WTC11 (cell line): ENCODE measurements around the gene TNFRSF1B. TPM values are rescaled to one million over a fixed set of nuclear protein-coding genes. Genes with fewer than 3 reads are reported as not detected.

Experiments
- ATAC-seq: fragments of 200-7000 bp; cut with Tn5 transposase; 2 replicates; pipeline ENCODE4 v1.10.0; 2021; ENCODE audit warnings: mild to moderate bottlenecking, moderate library complexity
- CTCF ChIA-PET: fragments of 300-600 bp; sonication (Branson Sonifier 250); formaldehyde crosslinking; loops from one replicate; lab custom pipeline; 2021; ENCODE audit warnings: antibody characterized with exemption; lab: Charles Lee
- POLR2A ChIA-PET: fragments of 350-600 bp; sonication (Branson Sonifier 250); formaldehyde crosslinking; loops from one replicate; lab custom pipeline; 2021; ENCODE audit warnings: antibody characterized with exemption; lab: Charles Lee
- DNase-seq: peaks from one replicate; pipeline ENCODE4 v3.0.0; 2021; ENCODE audit warnings: low spot score
- H3K27ac Mint-ChIP-seq: 2 replicates; pipeline ENCODE4 v1.8.0; 2021; ENCODE audit warnings: mixed read lengths
- H3K27me3 Mint-ChIP-seq: 2 replicates; pipeline ENCODE4 v1.8.0; 2021; ENCODE audit warnings: low read depth, mild to moderate bottlenecking, moderate library complexity, mixed read lengths
- H3K36me3 Mint-ChIP-seq: 2 replicates; pipeline ENCODE4 v1.8.0; 2021; ENCODE audit warnings: mixed read lengths
- H3K4me1 Mint-ChIP-seq: 2 replicates; pipeline ENCODE4 v1.8.0; 2022; ENCODE audit warnings: mixed read lengths
- H3K4me3 Mint-ChIP-seq: 2 replicates; pipeline ENCODE4 v1.8.0; 2021; ENCODE audit warnings: mild to moderate bottlenecking, moderate library complexity, mixed read lengths
- H3K9me3 Mint-ChIP-seq: 2 replicates; pipeline ENCODE4 v1.8.0; 2021; ENCODE audit warnings: mixed read lengths
- CBFB ChIP-seq: sonication (generic); formaldehyde crosslinking; IDR thresholded peaks from 2 replicates; pipeline ENCODE4 v1.8.1; 2022; ENCODE audit warnings: mild to moderate bottlenecking, low read depth, missing genetic modification reagents
- ETV6 ChIP-seq: sonication (generic); formaldehyde crosslinking; IDR thresholded peaks from 2 replicates; pipeline ENCODE4 v1.8.1; 2022; ENCODE audit warnings: mild to moderate bottlenecking, missing genetic modification reagents
- GTF2I ChIP-seq: fragments of 250-450 bp; sonication (Bioruptor Pico); conservative IDR thresholded peaks from 2 replicates; pipeline ENCODE4 v1.4.0; 2021; ENCODE audit warnings: mild to moderate bottlenecking
- PRRX2 ChIP-seq: fragments of 250-450 bp; sonication (Bioruptor Pico); IDR thresholded peaks from 2 replicates; pipeline ENCODE4 v1.8.0; 2021; ENCODE audit warnings: mild to moderate bottlenecking
- SMAD4 ChIP-seq: sonication (generic); formaldehyde crosslinking; IDR thresholded peaks from 2 replicates; pipeline ENCODE4 v1.8.0; 2022; ENCODE audit warnings: mild to moderate bottlenecking, missing genetic modification reagents
- TCF7 ChIP-seq: sonication (generic); formaldehyde crosslinking; IDR thresholded peaks from 2 replicates; pipeline ENCODE4 v1.8.0; 2022; ENCODE audit warnings: mild to moderate bottlenecking, low read depth, missing genetic modification reagents, moderate library complexity
- TP53 ChIP-seq: sonication (generic); formaldehyde crosslinking; IDR thresholded peaks from 2 replicates; pipeline ENCODE4 v1.8.1; 2023; ENCODE audit warnings: mild to moderate bottlenecking, missing genetic modification reagents
- ZNF121 ChIP-seq: sonication (generic); formaldehyde crosslinking; IDR thresholded peaks from 2 replicates; pipeline ENCODE4 v1.8.0; 2023; ENCODE audit warnings: missing genetic modification reagents
- ZNF423 ChIP-seq: fragments of 250-450 bp; sonication (Bioruptor Pico); IDR thresholded peaks from 2 replicates; pipeline ENCODE4 v2.1.2; 2022; ENCODE audit warnings: mild to moderate bottlenecking, moderate library complexity
- ZNF671 ChIP-seq: fragments of 250-450 bp; sonication (Bioruptor Pico); IDR thresholded peaks from 2 replicates; pipeline ENCODE4 v1.8.0; 2021; ENCODE audit warnings: mild to moderate bottlenecking
- total RNA-seq: library from RNA; stranded (reverse); gene quantifications from 3 replicates; pipeline ENCODE4 v1.2.3, GENCODE V29; 2021
- TF ChIP-seq, protein P1 (sequence below): fragments of 250-450 bp; sonication (Bioruptor Pico); IDR thresholded peaks from 2 replicates; pipeline ENCODE4 v2.1.2; 2022; ENCODE audit warnings: mild to moderate bottlenecking, moderate library complexity
- TF ChIP-seq, protein P2 (sequence below): fragments of 250-450 bp; sonication (Bioruptor Pico); IDR thresholded peaks from 2 replicates; pipeline ENCODE4 v1.9.0; 2021; ENCODE audit warnings: mild to moderate bottlenecking
- TF ChIP-seq, protein P3 (sequence below): sonication (generic); formaldehyde crosslinking; IDR thresholded peaks from 2 replicates; pipeline ENCODE4 v1.8.1; 2023; ENCODE audit warnings: mild to moderate bottlenecking, missing genetic modification reagents, moderate library complexity
- TF ChIP-seq, protein P4 (sequence below): fragments of 250-450 bp; sonication (Bioruptor Pico); conservative IDR thresholded peaks from 2 replicates; pipeline ENCODE4 v1.9.0; 2021; ENCODE audit warnings: mild to moderate bottlenecking
- TF ChIP-seq, protein P5 (sequence below): sonication (generic); formaldehyde crosslinking; IDR thresholded peaks from 2 replicates; pipeline ENCODE4 v1.8.0; 2023; ENCODE audit warnings: mild to moderate bottlenecking, missing genetic modification reagents
- TF ChIP-seq, protein P6 (sequence below): sonication (generic); formaldehyde crosslinking; conservative IDR thresholded peaks from 2 replicates; pipeline ENCODE4 v1.8.1; 2022; ENCODE audit warnings: mild to moderate bottlenecking, missing genetic modification reagents
- TF ChIP-seq, protein P7 (sequence below): sonication (generic); formaldehyde crosslinking; IDR thresholded peaks from 2 replicates; pipeline ENCODE4 v1.8.1; 2022; ENCODE audit warnings: low read depth, mild to moderate bottlenecking, moderate library complexity, missing genetic modification reagents, borderline replicate concordance
- TF ChIP-seq, protein P8 (sequence below): sonication (generic); formaldehyde crosslinking; IDR thresholded peaks from 2 replicates; pipeline ENCODE4 v1.8.1; 2023; ENCODE audit warnings: mild to moderate bottlenecking, missing genetic modification reagents, moderate library complexity
- TF ChIP-seq, protein P9 (sequence below): fragments of 250-450 bp; sonication (Bioruptor Pico); IDR thresholded peaks from 2 replicates; pipeline ENCODE4 v1.9.0; 2021; ENCODE audit warnings: mild to moderate bottlenecking, borderline replicate concordance

Gene TNFRSF1B
- total RNA-seq, 1 experiment from 2014 or later, result 2.7 TPM

DNA sequence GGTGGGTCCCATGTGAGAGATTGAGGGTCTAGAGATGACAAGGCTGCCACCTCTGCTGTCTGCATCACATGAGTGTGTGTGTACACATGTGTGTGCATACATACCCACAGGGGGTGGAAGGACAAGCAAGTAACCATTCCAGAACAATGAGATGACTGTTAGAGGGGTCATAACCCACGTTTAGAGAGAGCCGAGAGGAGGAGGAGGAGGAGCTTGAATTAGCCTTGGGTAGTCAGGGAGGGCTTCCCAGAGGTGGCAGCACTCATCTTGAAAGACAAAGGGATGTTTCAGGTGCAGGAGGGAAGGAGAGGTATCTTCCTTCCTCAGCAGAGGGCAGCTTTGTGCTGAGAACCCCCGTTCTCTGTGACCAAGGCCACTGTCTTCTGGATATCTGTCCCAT is 21.3 kb downstream of the TNFRSF1B start:
- TF ChIP-seq TP53 (no peak), ZNF121 (CRISPR knock-in tag) (no peak), PRRX2 (CRISPR knock-in tag) (no peak), SMAD4 (CRISPR knock-in tag) (no peak), TCF7 (CRISPR knock-in tag) (no peak)
- TF ChIP-seq, protein P1, sequence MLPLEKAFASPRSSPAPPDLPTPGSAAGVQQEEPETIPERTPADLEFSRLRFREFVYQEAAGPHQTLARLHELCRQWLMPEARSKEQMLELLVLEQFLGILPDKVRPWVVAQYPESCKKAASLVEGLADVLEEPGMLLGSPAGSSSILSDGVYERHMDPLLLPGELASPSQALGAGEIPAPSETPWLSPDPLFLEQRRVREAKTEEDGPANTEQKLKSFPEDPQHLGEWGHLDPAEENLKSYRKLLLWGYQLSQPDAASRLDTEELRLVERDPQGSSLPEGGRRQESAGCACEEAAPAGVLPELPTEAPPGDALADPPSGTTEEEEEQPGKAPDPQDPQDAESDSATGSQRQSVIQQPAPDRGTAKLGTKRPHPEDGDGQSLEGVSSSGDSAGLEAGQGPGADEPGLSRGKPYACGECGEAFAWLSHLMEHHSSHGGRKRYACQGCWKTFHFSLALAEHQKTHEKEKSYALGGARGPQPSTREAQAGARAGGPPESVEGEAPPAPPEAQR (CRISPR knock-in tag), result no peak
- TF ChIP-seq, protein P2, sequence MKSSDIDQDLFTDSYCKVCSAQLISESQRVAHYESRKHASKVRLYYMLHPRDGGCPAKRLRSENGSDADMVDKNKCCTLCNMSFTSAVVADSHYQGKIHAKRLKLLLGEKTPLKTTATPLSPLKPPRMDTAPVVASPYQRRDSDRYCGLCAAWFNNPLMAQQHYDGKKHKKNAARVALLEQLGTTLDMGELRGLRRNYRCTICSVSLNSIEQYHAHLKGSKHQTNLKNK, result no peak
- TF ChIP-seq, protein P3, sequence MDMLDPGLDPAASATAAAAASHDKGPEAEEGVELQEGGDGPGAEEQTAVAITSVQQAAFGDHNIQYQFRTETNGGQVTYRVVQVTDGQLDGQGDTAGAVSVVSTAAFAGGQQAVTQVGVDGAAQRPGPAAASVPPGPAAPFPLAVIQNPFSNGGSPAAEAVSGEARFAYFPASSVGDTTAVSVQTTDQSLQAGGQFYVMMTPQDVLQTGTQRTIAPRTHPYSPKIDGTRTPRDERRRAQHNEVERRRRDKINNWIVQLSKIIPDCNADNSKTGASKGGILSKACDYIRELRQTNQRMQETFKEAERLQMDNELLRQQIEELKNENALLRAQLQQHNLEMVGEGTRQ, result no peak
- TF ChIP-seq, protein P4, sequence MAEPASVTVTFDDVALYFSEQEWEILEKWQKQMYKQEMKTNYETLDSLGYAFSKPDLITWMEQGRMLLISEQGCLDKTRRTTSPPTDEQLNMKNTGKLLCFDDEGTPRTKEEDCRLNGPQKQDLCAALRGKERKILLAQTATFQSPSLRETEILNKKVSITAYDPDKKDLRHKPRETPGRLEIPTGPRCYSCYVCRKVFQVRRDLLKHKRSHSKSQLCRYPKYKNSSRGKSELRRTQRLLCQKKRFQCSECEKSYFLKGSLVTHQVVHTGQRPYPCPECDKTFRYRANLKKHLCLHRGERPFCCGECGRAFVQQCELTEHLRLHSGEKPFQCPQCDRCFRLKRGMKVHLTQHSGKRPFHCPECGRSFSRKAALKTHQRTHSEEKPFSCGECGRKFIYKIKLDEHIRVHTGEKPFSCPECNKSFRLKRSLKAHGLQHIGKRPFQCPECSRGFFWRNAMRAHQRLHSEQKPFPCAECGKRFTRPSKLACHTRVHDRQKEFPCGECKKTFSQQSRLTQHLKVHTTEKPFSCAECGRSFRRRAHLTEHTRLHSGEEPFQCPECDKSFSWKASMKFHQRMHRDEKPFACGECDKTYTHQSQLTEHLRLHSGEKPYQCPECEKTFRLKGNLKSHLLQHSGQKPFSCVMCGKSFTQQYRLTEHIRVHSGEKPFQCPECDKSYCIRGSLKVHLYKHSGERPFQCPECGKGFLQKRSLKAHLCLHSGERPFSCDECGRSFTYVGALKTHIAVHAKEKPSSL, result no peak
- TF ChIP-seq, protein P5, sequence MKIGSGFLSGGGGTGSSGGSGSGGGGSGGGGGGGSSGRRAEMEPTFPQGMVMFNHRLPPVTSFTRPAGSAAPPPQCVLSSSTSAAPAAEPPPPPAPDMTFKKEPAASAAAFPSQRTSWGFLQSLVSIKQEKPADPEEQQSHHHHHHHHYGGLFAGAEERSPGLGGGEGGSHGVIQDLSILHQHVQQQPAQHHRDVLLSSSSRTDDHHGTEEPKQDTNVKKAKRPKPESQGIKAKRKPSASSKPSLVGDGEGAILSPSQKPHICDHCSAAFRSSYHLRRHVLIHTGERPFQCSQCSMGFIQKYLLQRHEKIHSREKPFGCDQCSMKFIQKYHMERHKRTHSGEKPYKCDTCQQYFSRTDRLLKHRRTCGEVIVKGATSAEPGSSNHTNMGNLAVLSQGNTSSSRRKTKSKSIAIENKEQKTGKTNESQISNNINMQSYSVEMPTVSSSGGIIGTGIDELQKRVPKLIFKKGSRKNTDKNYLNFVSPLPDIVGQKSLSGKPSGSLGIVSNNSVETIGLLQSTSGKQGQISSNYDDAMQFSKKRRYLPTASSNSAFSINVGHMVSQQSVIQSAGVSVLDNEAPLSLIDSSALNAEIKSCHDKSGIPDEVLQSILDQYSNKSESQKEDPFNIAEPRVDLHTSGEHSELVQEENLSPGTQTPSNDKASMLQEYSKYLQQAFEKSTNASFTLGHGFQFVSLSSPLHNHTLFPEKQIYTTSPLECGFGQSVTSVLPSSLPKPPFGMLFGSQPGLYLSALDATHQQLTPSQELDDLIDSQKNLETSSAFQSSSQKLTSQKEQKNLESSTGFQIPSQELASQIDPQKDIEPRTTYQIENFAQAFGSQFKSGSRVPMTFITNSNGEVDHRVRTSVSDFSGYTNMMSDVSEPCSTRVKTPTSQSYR, result no peak
- TF ChIP-seq, protein P6, sequence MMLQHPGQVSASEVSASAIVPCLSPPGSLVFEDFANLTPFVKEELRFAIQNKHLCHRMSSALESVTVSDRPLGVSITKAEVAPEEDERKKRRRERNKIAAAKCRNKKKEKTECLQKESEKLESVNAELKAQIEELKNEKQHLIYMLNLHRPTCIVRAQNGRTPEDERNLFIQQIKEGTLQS (CRISPR knock-in tag), result no peak
- Mint-ChIP-seq H3K9me3 (no peaks in the 10 kb centered on the region; the same call in 1 of the 2 replicates), H3K4me1 (peaks cover 20% of the 10 kb centered on the region), H3K4me3 (no peak overlapping the region), H3K27me3 (no peaks in the 10 kb centered on the region; the same call in 1 of the 2 replicates), H3K27ac (no peak overlapping the region; the same call in 1 of the 2 replicates), H3K36me3 (no peaks in the 10 kb centered on the region)
- CTCF ChIA-PET, result interaction anchor here (0.6 to 2.0 kb wide), 6 partner anchors 8 to 80 kb away, joined by 3 to 11 read pairs (median 4); no protein-coding TSS in a partner anchor
- DNase-seq (no peak), ATAC-seq (0 out of 2 replicates have a peak, but pooled peaks have one; percentile 11)
- POLR2A ChIA-PET, result no interaction called here

DNA sequence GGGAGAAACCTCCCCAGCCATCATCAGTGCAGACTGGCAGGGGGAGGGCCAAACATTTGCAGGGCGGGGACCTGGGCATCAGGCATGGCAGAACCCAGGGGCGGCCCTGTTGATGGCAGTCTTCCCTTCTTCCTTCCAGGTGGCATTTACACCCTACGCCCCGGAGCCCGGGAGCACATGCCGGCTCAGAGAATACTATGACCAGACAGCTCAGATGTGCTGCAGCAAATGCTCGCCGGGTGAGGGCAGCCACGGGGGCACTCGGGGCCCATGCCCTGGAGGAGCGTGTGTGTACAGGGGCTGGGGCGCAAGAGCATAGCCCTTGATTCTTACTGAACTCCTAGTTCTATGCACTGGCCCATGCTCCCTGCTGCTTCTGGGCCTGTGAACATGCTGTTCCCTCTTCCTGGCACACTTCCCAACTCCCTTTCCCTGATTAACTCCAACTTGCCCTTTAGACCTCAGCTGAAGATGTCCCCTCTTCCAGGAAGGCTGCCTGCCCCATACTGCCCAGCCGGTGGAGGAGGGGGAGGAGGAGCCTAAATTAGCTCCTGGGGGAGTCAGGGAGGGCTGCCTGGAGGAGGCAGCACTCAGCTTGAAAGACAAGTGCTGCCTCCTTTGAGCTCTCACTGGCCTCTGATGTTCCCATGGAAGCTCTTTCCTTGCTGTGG is 22.0 kb downstream of the TNFRSF1B start:
- CTCF ChIA-PET, result interaction anchor here (0.7 to 2.0 kb wide), 6 partner anchors 8 to 87 kb away, joined by 3 to 11 read pairs (median 4); no protein-coding TSS in a partner anchor
- Mint-ChIP-seq H3K27me3 (no peaks in the 10 kb centered on the region; the same call in 1 of the 2 replicates), H3K36me3 (no peaks in the 10 kb centered on the region), H3K4me3 (no peak overlapping the region), H3K27ac (no peak overlapping the region), H3K4me1 (peaks cover 19% of the 10 kb centered on the region), H3K9me3 (no peaks in the 10 kb centered on the region; the same call in 1 of the 2 replicates)
- DNase-seq (no peak), ATAC-seq (peak; percentile 37)
- POLR2A ChIA-PET, result interaction anchor here (0.5 kb wide), 1 partner anchor 29 kb away, joined by 3 read pairs; no protein-coding TSS in a partner anchor
- no peak for TF ChIP-seq GTF2I (CRISPR knock-in tag)
- TF ChIP-seq ETV6 (CRISPR knock-in tag), result no peak
- TF ChIP-seq, protein P7, sequence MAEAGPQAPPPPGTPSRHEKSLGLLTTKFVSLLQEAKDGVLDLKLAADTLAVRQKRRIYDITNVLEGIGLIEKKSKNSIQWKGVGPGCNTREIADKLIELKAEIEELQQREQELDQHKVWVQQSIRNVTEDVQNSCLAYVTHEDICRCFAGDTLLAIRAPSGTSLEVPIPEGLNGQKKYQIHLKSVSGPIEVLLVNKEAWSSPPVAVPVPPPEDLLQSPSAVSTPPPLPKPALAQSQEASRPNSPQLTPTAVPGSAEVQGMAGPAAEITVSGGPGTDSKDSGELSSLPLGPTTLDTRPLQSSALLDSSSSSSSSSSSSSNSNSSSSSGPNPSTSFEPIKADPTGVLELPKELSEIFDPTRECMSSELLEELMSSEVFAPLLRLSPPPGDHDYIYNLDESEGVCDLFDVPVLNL (CRISPR knock-in tag), result no peak
- no peak for TF ChIP-seq ZNF671 (CRISPR knock-in tag)
- TF ChIP-seq ZNF423 (CRISPR knock-in tag), result no peak
- TF ChIP-seq, protein P8, sequence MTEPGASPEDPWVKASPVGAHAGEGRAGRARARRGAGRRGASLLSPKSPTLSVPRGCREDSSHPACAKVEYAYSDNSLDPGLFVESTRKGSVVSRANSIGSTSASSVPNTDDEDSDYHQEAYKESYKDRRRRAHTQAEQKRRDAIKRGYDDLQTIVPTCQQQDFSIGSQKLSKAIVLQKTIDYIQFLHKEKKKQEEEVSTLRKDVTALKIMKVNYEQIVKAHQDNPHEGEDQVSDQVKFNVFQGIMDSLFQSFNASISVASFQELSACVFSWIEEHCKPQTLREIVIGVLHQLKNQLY (CRISPR knock-in tag), result no peak
- no peak for TF ChIP-seq CBFB (CRISPR knock-in tag)
- TF ChIP-seq SMAD4 (CRISPR knock-in tag), result no peak
- TF ChIP-seq, protein P9, sequence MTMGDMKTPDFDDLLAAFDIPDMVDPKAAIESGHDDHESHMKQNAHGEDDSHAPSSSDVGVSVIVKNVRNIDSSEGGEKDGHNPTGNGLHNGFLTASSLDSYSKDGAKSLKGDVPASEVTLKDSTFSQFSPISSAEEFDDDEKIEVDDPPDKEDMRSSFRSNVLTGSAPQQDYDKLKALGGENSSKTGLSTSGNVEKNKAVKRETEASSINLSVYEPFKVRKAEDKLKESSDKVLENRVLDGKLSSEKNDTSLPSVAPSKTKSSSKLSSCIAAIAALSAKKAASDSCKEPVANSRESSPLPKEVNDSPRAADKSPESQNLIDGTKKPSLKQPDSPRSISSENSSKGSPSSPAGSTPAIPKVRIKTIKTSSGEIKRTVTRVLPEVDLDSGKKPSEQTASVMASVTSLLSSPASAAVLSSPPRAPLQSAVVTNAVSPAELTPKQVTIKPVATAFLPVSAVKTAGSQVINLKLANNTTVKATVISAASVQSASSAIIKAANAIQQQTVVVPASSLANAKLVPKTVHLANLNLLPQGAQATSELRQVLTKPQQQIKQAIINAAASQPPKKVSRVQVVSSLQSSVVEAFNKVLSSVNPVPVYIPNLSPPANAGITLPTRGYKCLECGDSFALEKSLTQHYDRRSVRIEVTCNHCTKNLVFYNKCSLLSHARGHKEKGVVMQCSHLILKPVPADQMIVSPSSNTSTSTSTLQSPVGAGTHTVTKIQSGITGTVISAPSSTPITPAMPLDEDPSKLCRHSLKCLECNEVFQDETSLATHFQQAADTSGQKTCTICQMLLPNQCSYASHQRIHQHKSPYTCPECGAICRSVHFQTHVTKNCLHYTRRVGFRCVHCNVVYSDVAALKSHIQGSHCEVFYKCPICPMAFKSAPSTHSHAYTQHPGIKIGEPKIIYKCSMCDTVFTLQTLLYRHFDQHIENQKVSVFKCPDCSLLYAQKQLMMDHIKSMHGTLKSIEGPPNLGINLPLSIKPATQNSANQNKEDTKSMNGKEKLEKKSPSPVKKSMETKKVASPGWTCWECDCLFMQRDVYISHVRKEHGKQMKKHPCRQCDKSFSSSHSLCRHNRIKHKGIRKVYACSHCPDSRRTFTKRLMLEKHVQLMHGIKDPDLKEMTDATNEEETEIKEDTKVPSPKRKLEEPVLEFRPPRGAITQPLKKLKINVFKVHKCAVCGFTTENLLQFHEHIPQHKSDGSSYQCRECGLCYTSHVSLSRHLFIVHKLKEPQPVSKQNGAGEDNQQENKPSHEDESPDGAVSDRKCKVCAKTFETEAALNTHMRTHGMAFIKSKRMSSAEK (CRISPR knock-in tag), result no peak
